KBM-7 (cell line): Measurements from ENCODE around the gene USP25.

Experiments
- DNase-seq: peaks from one replicate; pipeline ENCODE4 v3.0.0-alpha.2; 2015
- in situ Hi-C: fragments of 300-500 bp; cut with MboI; formaldehyde crosslinking; loops from 2 replicates; pipeline ENCODE4 v1.14.3; 2020; ENCODE audit warnings: low sequenced_read_pairs, low pct_unique_long_range_greater_than_20kb, mixed read lengths

Gene USP25

GRCh38 chr21:15794277-15794912, 64.6 kb downstream of the USP25 start:
- in situ Hi-C loops = no loop called here
- DNase-seq = no peak

- no peak for DNase-seq
- in situ Hi-C loops = no loop called here
Observed at GRCh38 chr21:15795533-15795932, 65.8 kb downstream of the USP25 start.

GRCh38 chr21:15797577-15798363, 68.0 kb downstream of the USP25 start:
- in situ Hi-C loops = no loop called here
- no peak for DNase-seq

- DNase-seq = no peak
- in situ Hi-C loops = no loop called here
Observed at GRCh38 chr21:15801352-15801863, 71.6 kb downstream of the USP25 start.

GRCh38 chr21:15804247-15805005, 74.6 kb downstream of the USP25 start:
- peak; percentile 11 for DNase-seq
- in situ Hi-C loops = no loop called here

- in situ Hi-C loops = no loop called here
- DNase-seq = no peak
Observed at GRCh38 chr21:15809065-15809464, 79.3 kb downstream of the USP25 start.

GRCh38 chr21:15809818-15810217, 80.0 kb downstream of the USP25 start:
- in situ Hi-C loops = no loop called here
- no peak for DNase-seq

GRCh38 chr21:15815285-15815684, 85.5 kb downstream of the USP25 start:
- in situ Hi-C loops = no loop called here
- no peak for DNase-seq

- no peak for DNase-seq
- in situ Hi-C loops = no loop called here
Observed at GRCh38 chr21:15820327-15820726, 90.5 kb downstream of the USP25 start.

GRCh38 chr21:15820852-15821379, 91.1 kb downstream of the USP25 start:
- DNase-seq = no peak
- in situ Hi-C loops = no loop called here

GRCh38 chr21:15823486-15824150, 93.8 kb downstream of the USP25 start:
- in situ Hi-C loops = no loop called here
- DNase-seq = no peak

GRCh38 chr21:15825700-15826099, 95.9 kb downstream of the USP25 start:
- DNase-seq = peak; percentile 3
- in situ Hi-C loops = no loop called here

- DNase-seq = peak; percentile 43
- in situ Hi-C loops = no loop called here
Observed at GRCh38 chr21:15826147-15826780, 96.5 kb downstream of the USP25 start.

GRCh38 chr21:15826908-15827601, 97.3 kb downstream of the USP25 start:
- in situ Hi-C loops = no loop called here

GRCh38 chr21:15831497-15831896, 101.7 kb downstream of the USP25 start:
- DNase-seq = no peak
- in situ Hi-C loops = no loop called here

More at GRCh38 chr21:15826908-15827601, 97.3 kb downstream of the USP25 start:
- DNase-seq = no peak

- DNase-seq = peak; percentile 12
- in situ Hi-C loops = no loop called here
Observed at GRCh38 chr21:15837645-15838044, 107.9 kb downstream of the USP25 start.

GRCh38 chr21:15839026-15839425, 109.2 kb downstream of the USP25 start:
- no peak for DNase-seq

GRCh38 chr21:15839601-15840000, 109.8 kb downstream of the USP25 start:
- DNase-seq = no peak
- in situ Hi-C loops = no loop called here

More at GRCh38 chr21:15839026-15839425, 109.2 kb downstream of the USP25 start:
- in situ Hi-C loops = no loop called here
